Spinal cord (tissue), 10 donors: Measurements from ENCODE around the gene DGKH. TPM values are rescaled to one million over a fixed set of nuclear protein-coding genes. Genes with fewer than 3 reads are reported as not detected.

ENCODE experiments used
- DNase-seq, 6 donors: peaks; one replicate each; pipeline versions ENCODE4 v3.0.0 to v3.0.0-alpha.2; 2013 to 2015; ENCODE audit warnings: low spot score in 6 of 6, low read depth in 4 of 6
- H3K27ac ChIP-seq: one replicate; pipeline ENCODE4 v1.5.1; 2013; ENCODE audit warnings: low read depth, low read length, control low read depth
- H3K27me3 ChIP-seq: one replicate; pipeline ENCODE4 v1.6.1; 2013; ENCODE audit warnings: low read length; ENCODE audit not compliant: control insufficient read depth, insufficient read depth
- H3K36me3 ChIP-seq: one replicate; pipeline ENCODE4 v1.6.1; 2013; ENCODE audit warnings: low read length; ENCODE audit not compliant: control insufficient read depth, insufficient read depth
- H3K4me1 ChIP-seq: one replicate; pipeline ENCODE4 v1.6.1; 2013; ENCODE audit warnings: low read length; ENCODE audit not compliant: control insufficient read depth, insufficient read depth
- H3K4me3 ChIP-seq: one replicate; pipeline ENCODE4 v1.5.1; 2013; ENCODE audit warnings: low read depth, low read length, control low read depth
- H3K9me3 ChIP-seq: one replicate; pipeline ENCODE4 v1.6.1; 2013; ENCODE audit warnings: low read length; ENCODE audit not compliant: control insufficient read depth, insufficient read depth
- WGBS: methylation state at CpG from one replicate; pipeline ENCODE4 v1.1.5; 2013; ENCODE audit warnings: missing lambda C conversion rate; ENCODE audit not compliant: insufficient coverage; 5-methylcytosine and 5-hydroxymethylcytosine counted together
- polyA plus RNA-seq, 2 donors: library from polyadenylated mRNA; unstranded; fragments of 120-200 nt; gene quantifications; one replicate each; pipeline ENCODE4 v1.2.1, GENCODE V29; 2013; ENCODE audit not compliant: insufficient read length in 2 of 2
- small RNA-seq: library from RNA; depleted of rRNA; stranded (forward); fragments of <200 nt; gene quantifications from one replicate; pipeline ENCODE3, GENCODE V24; 2014; ENCODE audit warnings: low replicate concordance
- total RNA-seq, 2 donors: library from RNA; depleted of rRNA in 1 of 2; stranded (reverse); fragments of 120-200 nt in 1 of 2; fragments of >200 nt in 1 of 2; gene quantifications; one replicate each; pipeline versions ENCODE4 v1.2.3 to v1.2.4, GENCODE V29; 2013 to 2014
- donor health status: healthy.

Gene DGKH
- total and polyA plus RNA-seq, 4 donors = 3.8 to 49.5 (median 6.3) TPM

DNA sequence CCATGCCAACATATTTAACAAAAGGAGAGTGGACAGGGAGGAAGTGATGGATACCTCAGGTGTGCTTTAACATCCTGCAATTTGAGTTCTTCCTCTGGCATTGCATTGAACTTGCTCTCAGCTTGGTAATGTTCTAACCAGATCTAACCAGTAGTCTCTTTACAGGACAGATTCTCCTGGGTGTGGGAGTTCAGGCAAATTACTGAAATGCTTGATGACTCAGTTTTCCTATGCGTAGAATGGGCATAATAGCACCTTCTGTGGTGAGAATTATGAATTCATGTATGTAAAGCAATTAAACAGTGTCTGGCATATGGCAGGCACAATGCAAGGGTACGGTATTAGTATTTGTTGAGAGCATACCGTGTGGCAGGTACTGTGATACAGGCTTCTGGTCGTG is 227.1 kb downstream of the DGKH start:
- WGBS = 100% methylated on average over 2 of the region's 4 CpGs
- Histone ChIP-seq H3K27me3 (no peaks in the 10 kb centered on the region), H3K27ac (no peak overlapping the region), H3K4me1 (peaks cover 3% of the 10 kb centered on the region), H3K4me3 (no peak overlapping the region), H3K36me3 (peaks cover 3% of the 10 kb centered on the region), H3K9me3 (no peaks in the 10 kb centered on the region)
- no peak for DNase-seq

DNA sequence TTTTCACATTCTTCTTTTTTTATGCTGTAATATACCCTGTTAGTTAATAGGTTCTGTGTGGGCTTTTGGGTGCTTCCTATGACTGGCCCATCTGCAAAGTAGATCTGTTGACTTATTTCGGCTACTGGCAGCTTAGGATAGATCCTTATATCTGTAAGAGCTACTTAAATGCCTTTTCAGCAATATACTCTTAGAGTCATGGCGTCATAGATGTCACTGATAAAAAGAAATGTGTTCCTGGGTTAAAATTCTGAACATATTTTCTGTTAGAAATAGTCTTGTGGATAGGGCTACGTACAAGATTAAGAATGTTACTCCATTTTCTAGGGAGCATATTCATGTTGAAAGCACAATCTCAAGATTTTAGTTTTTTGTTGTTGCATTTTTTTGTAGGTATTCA is 228.2 kb downstream of the DGKH start:
- no peak overlapping the region for H3K27ac ChIP-seq
- H3K27me3 ChIP-seq = no peaks in the 10 kb centered on the region
- peaks cover 3% of the 10 kb centered on the region for H3K4me1 ChIP-seq
- no CpG with 5 or more reads among the region's 3 CpGs for WGBS
- H3K9me3 ChIP-seq = no peaks in the 10 kb centered on the region
- peaks cover 3% of the 10 kb centered on the region for H3K36me3 ChIP-seq
- H3K4me3 ChIP-seq = no peak overlapping the region
- DNase-seq = no peak

GRCh38 chr13:42277618-42278276 is 229.3 kb downstream of the DGKH start:
- DNase-seq = no peak
- H3K36me3 ChIP-seq = peaks cover 3% of the 10 kb centered on the region
- no peak overlapping the region for H3K27ac ChIP-seq
- H3K4me1 ChIP-seq = peaks cover 3% of the 10 kb centered on the region
- WGBS = no CpG with 5 or more reads among the region's 7 CpGs
- H3K4me3 ChIP-seq = no peak overlapping the region
- no peaks in the 10 kb centered on the region for H3K9me3 ChIP-seq
- H3K27me3 ChIP-seq = no peaks in the 10 kb centered on the region

GRCh38 chr13:42279080-42279479 is 230.6 kb downstream of the DGKH start:
- Histone ChIP-seq H3K4me1 (peaks cover 3% of the 10 kb centered on the region), H3K36me3 (peaks cover 3% of the 10 kb centered on the region), H3K9me3 (no peaks in the 10 kb centered on the region), H3K27ac (no peak overlapping the region), H3K4me3 (no peak overlapping the region), H3K27me3 (no peaks in the 10 kb centered on the region)
- DNase-seq = no peak
- WGBS = 93% methylated on average over 5 of the region's 6 CpGs

DNA sequence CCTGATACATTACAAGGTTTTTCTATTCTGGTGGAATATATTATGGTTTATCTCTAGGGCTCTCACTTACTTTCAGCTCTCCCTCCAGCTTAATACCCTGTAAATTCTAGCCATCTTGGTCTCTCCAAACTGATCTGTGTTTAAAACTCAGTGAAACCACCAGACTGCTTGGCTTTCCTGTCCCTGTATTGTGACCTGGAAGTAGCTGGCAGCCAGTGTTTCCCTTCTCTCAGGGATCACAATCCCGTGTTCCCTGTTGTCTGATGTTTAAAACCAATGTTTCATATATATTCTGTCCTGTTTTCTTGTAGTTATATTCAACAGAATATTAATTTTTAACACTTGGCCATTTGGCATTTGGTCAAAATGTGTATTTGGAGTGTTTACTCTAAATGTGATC is 231.5 kb downstream of the DGKH start:
- no peak overlapping the region for H3K4me3 ChIP-seq
- no peaks in the 10 kb centered on the region for H3K9me3 ChIP-seq
- peaks cover 3% of the 10 kb centered on the region for H3K36me3 ChIP-seq
- no CpG with 5 or more reads among the region's 1 CpG for WGBS
- H3K4me1 ChIP-seq = no peaks in the 10 kb centered on the region
- H3K27me3 ChIP-seq = no peaks in the 10 kb centered on the region
- no peak overlapping the region for H3K27ac ChIP-seq
- no peak for DNase-seq

DNA sequence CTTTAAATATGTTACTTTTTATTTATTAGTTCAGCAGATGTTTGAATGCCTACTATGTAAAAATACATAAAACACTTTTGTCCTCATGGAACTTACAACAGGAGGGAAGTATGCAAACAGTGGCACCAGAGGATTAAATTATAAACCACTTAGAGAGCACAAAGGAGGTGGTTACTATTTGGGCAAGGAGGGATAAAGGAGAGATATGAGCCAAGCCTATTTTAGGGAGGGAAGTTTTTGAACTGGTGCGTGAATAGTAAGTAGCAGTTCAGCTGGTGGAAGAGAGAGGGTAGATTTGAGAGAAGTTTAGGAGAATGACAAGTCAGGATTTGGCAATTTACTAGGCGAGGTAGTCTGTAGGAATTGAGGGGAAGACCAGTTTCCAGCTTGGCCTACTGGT is 232.1 kb downstream of the DGKH start:
- H3K4me1 ChIP-seq = no peaks in the 10 kb centered on the region
- H3K27ac ChIP-seq = no peak overlapping the region
- no peaks in the 10 kb centered on the region for H3K9me3 ChIP-seq
- WGBS = 96% methylated on average over 2 of the region's 2 CpGs
- DNase-seq = no peak
- no peaks in the 10 kb centered on the region for H3K27me3 ChIP-seq
- peaks cover 3% of the 10 kb centered on the region for H3K36me3 ChIP-seq
- H3K4me3 ChIP-seq = no peak overlapping the region

GRCh38 chr13:42283574-42283973 is 235.1 kb downstream of the DGKH start:
- Histone ChIP-seq H3K27ac (no peak overlapping the region), H3K4me1 (no peaks in the 10 kb centered on the region), H3K4me3 (no peak overlapping the region), H3K27me3 (no peaks in the 10 kb centered on the region), H3K36me3 (no peaks in the 10 kb centered on the region), H3K9me3 (no peaks in the 10 kb centered on the region)
- peak in 1 of 6 donors; percentile 13 for DNase-seq
- no CpG with 5 or more reads among the region's 3 CpGs for WGBS

DNA sequence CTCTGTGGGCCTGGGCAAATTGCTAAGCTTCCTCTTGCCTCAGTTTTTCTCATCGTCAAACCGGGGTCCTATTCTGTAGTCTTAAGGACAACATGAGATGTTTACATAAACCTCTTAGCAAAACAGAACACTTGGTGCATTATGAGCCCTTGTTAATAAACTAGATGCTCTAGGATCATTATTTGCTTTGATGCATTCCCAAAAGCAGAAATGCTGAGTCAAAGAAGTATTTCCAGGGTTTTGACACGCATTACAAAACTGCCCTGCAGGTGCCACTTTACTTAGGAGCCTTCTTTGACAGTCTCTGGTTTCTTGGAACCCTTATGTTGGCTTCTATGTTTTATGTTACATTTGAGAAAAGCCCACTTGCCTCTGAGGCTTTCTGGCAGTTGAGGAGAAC is 235.6 kb downstream of the DGKH start:
- 62% methylated on average over 1 of the region's 3 CpGs for WGBS
- DNase-seq = no peak
- no peak overlapping the region for H3K4me3 ChIP-seq
- no peak overlapping the region for H3K27ac ChIP-seq
- no peaks in the 10 kb centered on the region for H3K9me3 ChIP-seq
- H3K27me3 ChIP-seq = no peaks in the 10 kb centered on the region
- H3K36me3 ChIP-seq = no peaks in the 10 kb centered on the region
- no peaks in the 10 kb centered on the region for H3K4me1 ChIP-seq

Small RNA genes within 50 kb of the gene (small RNA-seq; reads per million reads assigned to genes)
- gene RPS28P8 = not detected

Other genes starting within 250 kb of the DGKH start
- gene VWA8, start 87.5 kb upstream of the DGKH start, total RNA-seq = 10 to 100 TPM; 24.1 to 35.7 TPM
- 10 to 100 TPM in 1 of 2 donors, 1 to 10 TPM in 1; 9.8 to 12.8 TPM for gene VWA8, start 87.5 kb upstream of the DGKH start, polyA plus RNA-seq
- 100 to 1,000 TPM in 1 of 2 donors, 10 to 100 TPM in 1; 39.3 to 114 TPM for gene AKAP11, start 223.5 kb downstream of the DGKH start, total RNA-seq
- 10 to 100 TPM; 35.5 to 56.7 TPM for gene AKAP11, start 223.5 kb downstream of the DGKH start, polyA plus RNA-seq